Activated naive CD4-positive, alpha-beta T cell treated with anti-CD3 and anti-CD28 coated beads, Interleukin-2, amount 50 U/mL, for 72 hours (primary cell): Measurements from ENCODE around the gene GPATCH2. TPM values are rescaled to one million over a fixed set of nuclear protein-coding genes. Genes with fewer than 3 reads are reported as not detected.
"Not testable (repeated sequence)": the region's sequence is repeated elsewhere in the genome, so short reads cannot be mapped to it uniquely, and the experiment has no call there.

Experiments used
- ATAC-seq, 2 donors: fragments of 150-1000 bp; cut with Tn5 transposase; 2 replicates each; pipeline ENCODE4 v1.10.0; 2021; ENCODE audit warnings: mild to moderate bottlenecking in 2 of 2, moderate library complexity in 2 of 2
- DNase-seq, 2 donors: peaks; one replicate each; pipeline ENCODE4 v3.0.0; 2021 to 2022; ENCODE audit warnings: low spot score in 2 of 2
- H3K27ac Mint-ChIP-seq, 2 donors: one replicate each; pipeline ENCODE4 v1.8.0; 2022; ENCODE audit warnings: mild to moderate bottlenecking in 2 of 2, mixed read lengths in 2 of 2
- H3K36me3 Mint-ChIP-seq, 2 donors: one replicate each; pipeline ENCODE4 v1.8.0; 2022; ENCODE audit warnings: mixed read lengths in 2 of 2
- H3K9me3 Mint-ChIP-seq, 2 donors: one replicate each; pipeline ENCODE4 v1.8.0; 2022; ENCODE audit warnings: mixed read lengths in 2 of 2
- total RNA-seq, 2 donors: library from RNA; stranded (reverse); gene quantifications; one replicate each; pipeline ENCODE4 v1.2.3, GENCODE V29; 2022

The GPATCH2 gene
- total RNA-seq, 2 donors from 2014 or later, result 7.5 to 8.0 TPM

GRCh38 chr1:217437376-217437775, 193.5 kb downstream of the GPATCH2 start:
- Mint-ChIP-seq H3K36me3 (peaks cover 29 to 44% of the 10 kb centered on the region in 2 donors), H3K27ac (no peak overlapping the region), H3K9me3 (peaks cover 10 to 15% of the 10 kb centered on the region in 2 donors)
- ATAC-seq (no peak), DNase-seq (no peak)

DNA sequence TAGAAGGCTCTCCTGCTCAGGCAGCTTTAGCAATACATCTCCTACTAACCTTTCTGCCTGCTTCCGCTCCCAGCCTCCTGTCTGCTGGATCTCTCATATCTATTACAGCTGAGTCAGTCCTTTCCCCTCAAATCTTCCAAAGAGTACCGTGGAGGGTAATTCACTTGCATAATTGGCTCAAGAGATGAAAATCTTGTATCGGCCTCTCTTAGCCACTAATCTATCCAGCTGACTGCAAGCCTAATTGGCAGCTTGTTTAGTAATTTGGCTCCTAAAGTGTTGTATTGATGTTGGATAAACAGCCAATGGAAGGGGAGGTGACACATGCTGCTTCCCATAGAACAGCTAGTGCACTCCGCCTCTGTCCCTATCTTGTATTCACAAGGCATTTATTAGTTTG, 195.7 kb downstream of the GPATCH2 start:
- no peak for DNase-seq
- Mint-ChIP-seq H3K36me3 (peaks cover 25 to 38% of the 10 kb centered on the region in 2 donors), H3K27ac (no peak overlapping the region), H3K9me3 (peaks cover 10 to 15% of the 10 kb centered on the region in 2 donors)
- no peak for ATAC-seq

DNA sequence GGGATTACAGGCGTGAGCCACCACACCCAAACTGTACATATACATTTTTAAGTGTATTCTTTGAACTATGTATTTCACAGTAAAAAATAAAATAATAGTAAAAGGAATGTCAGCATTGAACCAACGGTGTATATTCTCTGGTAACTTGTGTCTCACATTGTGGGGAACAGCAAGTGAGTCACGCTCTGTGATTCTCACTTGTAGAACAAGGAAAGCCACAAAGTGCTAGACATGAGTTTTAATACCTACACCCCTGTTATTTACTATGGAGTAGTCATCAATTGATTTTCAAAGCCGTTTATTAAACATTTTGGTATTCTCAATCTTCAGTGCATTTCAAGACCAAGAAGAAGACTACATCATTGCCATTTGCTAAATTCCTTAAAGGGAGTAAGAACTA, 197.2 kb downstream of the GPATCH2 start:
- peaks cover 0 to 5% of the 10 kb centered on the region in 2 donors for H3K9me3 Mint-ChIP-seq
- no peak overlapping the region for H3K27ac Mint-ChIP-seq
- peaks cover 10 to 22% of the 10 kb centered on the region in 2 donors for H3K36me3 Mint-ChIP-seq
- peak in 1 of 2 donors; percentile 56 for ATAC-seq
- no peak for DNase-seq

- DNase-seq, result no peak
- no peak for ATAC-seq
- Mint-ChIP-seq H3K9me3 (no peaks in the 10 kb centered on the region), H3K36me3 (peaks cover 0 to 12% of the 10 kb centered on the region in 2 donors), H3K27ac (no peak overlapping the region)
These were observed 198.6 kb downstream of the GPATCH2 start for GRCh38 chr1:217432339-217432738.

DNA sequence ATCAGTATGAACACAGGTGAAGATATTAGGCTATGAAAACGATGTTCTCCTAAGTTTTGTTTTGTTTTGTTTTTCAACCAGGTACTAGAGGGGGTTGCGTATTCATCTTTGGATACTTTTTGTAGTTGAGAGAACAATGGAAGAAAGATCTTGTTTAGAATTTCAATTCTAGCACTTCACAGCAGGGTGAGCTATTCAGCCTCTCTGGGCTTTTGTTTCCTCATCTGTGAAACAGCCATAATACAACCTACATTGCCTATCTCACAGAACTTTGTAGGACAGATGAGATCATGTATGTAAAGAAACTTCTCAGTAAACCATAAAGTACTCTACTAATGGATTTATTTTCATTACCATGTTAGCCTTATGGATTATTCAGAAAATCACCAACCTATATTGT, 199.5 kb downstream of the GPATCH2 start:
- Mint-ChIP-seq H3K36me3 (peaks cover 0 to 6% of the 10 kb centered on the region in 2 donors), H3K9me3 (no peaks in the 10 kb centered on the region), H3K27ac (no peak overlapping the region)
- ATAC-seq, result no peak
- DNase-seq, result no peak

GRCh38 chr1:217425422-217425821, 205.5 kb downstream of the GPATCH2 start:
- no peak for ATAC-seq
- DNase-seq, result no peak
- H3K27ac Mint-ChIP-seq, result no peak overlapping the region
- H3K9me3 Mint-ChIP-seq, result no peaks in the 10 kb centered on the region
- H3K36me3 Mint-ChIP-seq, result peaks cover 0 to under 1% of the 10 kb centered on the region in 2 donors

DNA sequence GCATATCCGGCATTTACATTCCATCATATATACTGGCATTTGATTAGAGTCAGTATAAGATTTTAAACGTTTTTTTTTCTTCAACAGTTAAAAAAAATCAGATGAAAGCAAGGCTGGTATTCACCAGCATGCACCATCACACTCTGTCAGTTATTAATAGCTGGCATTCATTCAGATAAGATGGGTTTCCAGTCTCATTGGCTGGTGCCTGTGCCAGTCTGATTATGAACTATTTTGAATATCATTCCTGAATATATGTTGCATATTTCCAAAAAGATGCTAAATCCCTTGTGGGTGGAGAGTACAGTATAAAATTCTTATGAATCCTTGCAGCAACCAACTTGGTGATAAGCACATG, 211.7 kb downstream of the GPATCH2 start:
- DNase-seq (no peak), ATAC-seq (no peak)
- no peaks in the 10 kb centered on the region for H3K36me3 Mint-ChIP-seq
- H3K9me3 Mint-ChIP-seq, result no peaks in the 10 kb centered on the region
- no peak overlapping the region for H3K27ac Mint-ChIP-seq

DNA sequence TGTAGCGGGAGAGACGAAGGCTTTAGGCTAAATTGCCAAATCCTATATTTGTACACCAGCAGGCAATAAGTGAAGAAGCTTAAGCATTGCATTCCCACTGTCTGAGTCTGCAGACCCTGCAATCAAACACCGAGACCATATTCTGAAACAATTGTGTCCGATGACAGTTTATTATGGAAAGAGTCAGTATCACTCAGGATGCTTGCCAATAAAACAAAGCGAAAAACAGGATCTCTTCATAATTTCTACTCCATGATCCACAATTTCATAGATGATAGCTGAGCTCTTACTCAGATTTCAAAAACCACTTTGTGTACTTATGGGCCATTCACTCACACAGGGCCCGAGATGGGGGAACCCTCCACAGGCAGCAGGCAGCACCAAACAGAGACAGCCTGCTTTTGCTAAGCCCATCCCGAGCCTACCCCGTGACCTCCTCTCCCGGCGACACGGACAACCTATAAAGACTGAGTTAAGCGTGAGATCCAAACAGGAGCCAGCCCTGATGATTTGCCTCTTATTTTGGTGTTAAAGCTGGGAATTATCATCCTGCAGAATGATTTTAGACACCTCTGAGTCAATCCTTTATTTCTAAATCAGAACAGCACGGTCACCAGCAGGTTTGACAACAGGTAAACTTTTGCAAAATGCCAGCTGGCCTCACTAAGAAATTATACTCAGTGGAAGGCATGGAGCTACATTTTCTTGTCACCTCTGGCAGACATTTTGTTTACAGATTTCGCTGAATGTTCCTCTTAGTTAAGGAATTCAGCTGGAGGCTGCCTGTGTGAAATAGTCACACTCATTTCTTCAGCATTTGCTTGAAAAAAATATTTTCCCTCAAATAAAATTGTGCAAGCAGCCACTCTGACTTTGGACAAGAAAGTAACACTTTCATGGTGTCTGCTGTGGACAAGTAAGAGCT, 212.4 kb downstream of the GPATCH2 start:
- no peaks in the 10 kb centered on the region for H3K36me3 Mint-ChIP-seq
- no peak for ATAC-seq
- H3K9me3 Mint-ChIP-seq, result no peaks in the 10 kb centered on the region
- H3K27ac Mint-ChIP-seq, result no peak overlapping the region
- no peak for DNase-seq

- Mint-ChIP-seq H3K36me3 (no peaks in the 10 kb centered on the region), H3K27ac (no peak overlapping the region), H3K9me3 (no peaks in the 10 kb centered on the region)
- DNase-seq, result no peak
- no peak for ATAC-seq
These were observed 213.5 kb downstream of the GPATCH2 start for GRCh38 chr1:217417363-217417762.

DNA sequence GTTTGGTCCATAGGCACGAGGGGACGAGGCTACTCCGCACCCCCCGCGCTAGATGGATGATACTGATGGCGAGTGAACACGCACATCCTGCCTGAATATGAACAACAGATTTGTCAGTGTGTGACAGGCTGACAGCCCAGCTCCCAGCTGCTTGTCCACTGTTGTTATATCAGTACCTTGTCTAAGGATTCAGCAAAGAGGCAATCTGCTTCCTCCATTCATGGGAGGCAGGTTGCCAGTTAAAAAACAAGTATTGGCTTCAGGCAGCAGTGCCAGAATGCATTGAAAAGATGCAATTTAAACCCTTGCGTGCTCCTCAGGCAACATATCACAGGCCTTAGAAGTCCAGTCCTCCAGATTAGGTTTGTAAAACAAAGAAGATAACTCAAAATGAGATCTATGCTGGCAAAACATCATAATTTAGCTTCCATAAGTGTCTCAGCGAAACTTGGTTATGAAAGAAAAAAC, 223.3 kb downstream of the GPATCH2 start:
- Mint-ChIP-seq H3K27ac (no peak overlapping the region), H3K36me3 (no peaks in the 10 kb centered on the region), H3K9me3 (no peaks in the 10 kb centered on the region)
- DNase-seq, result no peak
- ATAC-seq, result no peak

DNA sequence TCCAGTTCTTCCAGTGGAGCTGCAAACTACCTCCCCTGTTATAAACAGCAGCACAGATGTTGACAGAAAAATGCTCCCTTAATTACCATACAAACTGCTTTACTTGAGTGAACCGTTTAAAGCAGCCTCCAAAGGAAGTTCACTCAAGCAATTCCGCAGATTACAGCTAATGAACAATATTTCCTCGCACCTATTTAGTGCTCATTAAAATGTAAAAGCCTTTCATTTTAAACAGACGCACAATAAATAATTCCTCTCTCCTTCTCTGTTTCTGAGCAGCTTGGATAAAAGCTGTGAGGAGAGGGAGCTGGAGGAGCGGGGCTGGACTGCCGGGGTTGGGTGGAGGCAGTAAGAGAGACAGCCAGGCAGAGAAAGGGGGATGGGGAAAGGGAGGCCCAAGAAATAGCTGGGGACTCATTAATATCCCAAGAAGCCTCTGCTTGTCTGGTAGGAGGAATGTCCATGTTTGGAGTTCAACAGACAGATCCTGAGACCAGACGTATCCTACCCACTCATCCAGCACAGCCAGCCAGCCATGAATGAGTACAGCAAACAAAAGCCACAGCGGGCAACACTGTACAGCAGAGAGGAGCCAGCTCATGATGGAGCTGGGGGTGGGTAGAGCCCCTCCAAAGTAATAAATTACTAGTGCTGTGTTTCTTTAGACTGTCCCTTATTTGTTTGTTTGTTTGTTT, 227.7 kb downstream of the GPATCH2 start:
- ATAC-seq (no peak), DNase-seq (no peak)
- peaks cover 0 to 6% of the 10 kb centered on the region in 2 donors for H3K9me3 Mint-ChIP-seq
- no peaks in the 10 kb centered on the region for H3K36me3 Mint-ChIP-seq
- no peak overlapping the region for H3K27ac Mint-ChIP-seq

- ATAC-seq (no peak), DNase-seq (no peak)
- Mint-ChIP-seq H3K27ac (no peak overlapping the region), H3K36me3 (no peaks in the 10 kb centered on the region), H3K9me3 (peaks cover 0 to 6% of the 10 kb centered on the region in 2 donors)
These were observed 228.6 kb downstream of the GPATCH2 start for GRCh38 chr1:217402301-217402700.

- Mint-ChIP-seq H3K27ac (no peak overlapping the region), H3K36me3 (no peaks in the 10 kb centered on the region), H3K9me3 (no peaks in the 10 kb centered on the region)
- DNase-seq, result no peak
- no peak for ATAC-seq
These were observed 237.0 kb downstream of the GPATCH2 start for GRCh38 chr1:217393896-217394295.

DNA sequence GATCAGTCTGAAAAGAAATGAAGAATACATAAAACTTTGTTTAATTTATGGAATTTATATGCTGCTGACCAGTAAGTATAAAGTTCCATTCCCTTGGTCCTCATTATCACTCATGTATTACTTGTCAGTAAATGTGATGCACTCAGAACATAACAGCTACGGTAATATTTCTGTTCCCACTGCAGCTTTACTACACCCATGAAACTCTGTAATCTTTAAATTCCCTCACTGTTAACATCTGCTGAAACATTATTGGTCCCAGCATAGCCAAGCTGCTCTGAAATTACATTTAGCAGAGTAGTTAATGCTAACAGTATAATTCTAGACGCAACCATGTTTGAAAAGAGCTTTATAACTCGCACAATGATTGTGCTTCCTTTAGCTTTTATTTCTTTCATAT, 238.4 kb downstream of the GPATCH2 start:
- no peak for DNase-seq
- ATAC-seq, result no peak
- H3K36me3 Mint-ChIP-seq, result no peaks in the 10 kb centered on the region
- no peak overlapping the region for H3K27ac Mint-ChIP-seq
- peaks cover 0 to 3% of the 10 kb centered on the region in 2 donors for H3K9me3 Mint-ChIP-seq

DNA sequence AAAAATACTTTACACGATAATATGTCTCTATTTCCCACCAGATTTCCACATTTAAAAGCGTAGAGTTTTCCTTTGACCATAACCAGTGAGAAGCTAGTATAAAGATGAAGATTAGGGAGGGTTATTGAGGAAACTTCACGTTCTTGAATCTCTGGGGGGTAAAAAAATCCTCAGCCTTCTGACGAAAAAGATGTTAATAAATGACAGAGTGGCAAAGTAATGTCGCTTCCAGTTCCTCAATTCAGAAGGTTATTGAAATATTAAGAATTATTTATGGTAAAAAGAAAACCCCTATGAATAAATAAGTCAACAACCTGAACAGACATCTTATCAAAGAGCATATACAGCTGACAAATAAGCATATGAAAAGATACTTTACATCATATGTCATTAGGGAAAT, 241.0 kb downstream of the GPATCH2 start:
- Mint-ChIP-seq H3K36me3 (no peaks in the 10 kb centered on the region), H3K27ac (no peak overlapping the region), H3K9me3 (peaks cover 0 to 3% of the 10 kb centered on the region in 2 donors)
- DNase-seq (no peak), ATAC-seq (no peak)

- DNase-seq, result no peak
- Mint-ChIP-seq H3K36me3 (no peaks in the 10 kb centered on the region), H3K9me3 (peaks cover 0 to 6% of the 10 kb centered on the region in 2 donors), H3K27ac (no peak overlapping the region)
- ATAC-seq, result no peak
These were observed 242.3 kb downstream of the GPATCH2 start for GRCh38 chr1:217388522-217389065.

DNA sequence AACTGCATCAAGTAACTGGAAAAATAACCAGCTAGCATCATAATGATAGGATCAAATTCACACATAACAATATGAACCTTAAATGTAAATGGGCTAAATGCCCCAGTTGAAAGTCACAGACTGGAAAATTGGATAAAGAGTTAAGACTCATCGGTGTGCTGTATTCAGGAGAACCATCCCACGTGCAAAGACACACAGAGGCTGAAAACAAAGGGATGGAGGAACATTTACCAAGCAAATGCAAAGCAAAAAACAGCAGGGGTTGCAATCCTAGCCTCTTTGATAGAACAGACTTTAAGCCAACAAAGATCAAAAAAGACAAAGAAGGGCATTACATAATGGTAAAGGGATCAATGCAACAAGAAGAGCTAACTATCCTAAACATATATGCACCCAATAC, 249.1 kb downstream of the GPATCH2 start:
- ATAC-seq, DNase-seq, H3K27ac Mint-ChIP-seq: not testable (repeated sequence)
- H3K36me3 Mint-ChIP-seq, result peaks cover 0 to 12% of the 10 kb centered on the region in 2 donors
- peaks cover 19 to 24% of the 10 kb centered on the region in 2 donors for H3K9me3 Mint-ChIP-seq
